ENCODE results near the gene SH3D19. TPM values are rescaled to one million over a fixed set of nuclear protein-coding genes. Genes with fewer than 3 reads are reported as not detected.

Gene SH3D19
- total and polyA plus RNA-seq, 4 donors = 22.1 to 69.2 (median 50.8) TPM

DNA sequence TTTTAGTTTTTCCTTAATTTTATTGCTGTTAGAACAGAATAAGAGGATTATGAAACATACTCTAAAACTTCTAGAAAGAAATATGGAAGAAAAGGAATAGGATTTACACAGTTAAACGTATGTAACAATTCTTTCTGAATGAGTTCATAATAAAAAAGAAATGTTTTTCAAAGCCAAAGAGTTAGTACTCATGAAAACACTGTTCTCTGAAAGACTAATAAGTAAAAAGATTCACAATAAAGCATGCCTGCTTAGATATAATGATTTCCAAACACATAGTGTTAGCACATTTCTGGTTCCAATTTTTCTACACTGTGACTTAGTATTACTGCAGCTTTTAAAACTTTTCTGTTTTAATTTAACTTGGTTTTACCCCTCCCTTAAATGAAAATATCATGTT is 98.2 kb downstream of the SH3D19 start:
- H3K4me3 ChIP-seq = no peak overlapping the region
- 72 to 78% methylated on average over 1 of the region's 1 CpG for WGBS, 2 donors
- H3K9ac ChIP-seq (ENCODE audit: insufficient read depth in 1 of 2, low read length in 2 of 2) = peak overlapping the region in 1 of 2 donors; percentile 97
- no peak for ATAC-seq (ENCODE audit: insufficient read depth, low FRiP score)
- no peak overlapping the region for H3K27ac ChIP-seq (ENCODE audit: low read depth in 1 of 2, low read length in 1 of 2)
- no peak for TF ChIP-seq CTCF (IDR thresholded peaks at IDR 0.05; ENCODE audit: control extremely low read depth, extremely low read depth)
- peaks cover 0 to 42% (median 7%) of the 10 kb centered on the region in 5 donors for H3K4me1 ChIP-seq (ENCODE audit: control insufficient read depth in 5 of 5, insufficient read depth in 5 of 5, low read length in 5 of 5)
- H3K9me3 ChIP-seq (ENCODE audit: control insufficient read depth in 4 of 4, insufficient read depth in 3 of 4, low read length in 3 of 4) = no peaks in the 10 kb centered on the region
- DNase-seq = no peak
- H3K36me3 ChIP-seq (ENCODE audit: control insufficient read depth in 4 of 4, insufficient read depth in 4 of 4, low read length in 4 of 4) = no peaks in the 10 kb centered on the region
- no peaks in the 10 kb centered on the region for H3K27me3 ChIP-seq (ENCODE audit: control insufficient read depth in 3 of 3, insufficient read depth in 3 of 3, low read length in 2 of 3)

DNA sequence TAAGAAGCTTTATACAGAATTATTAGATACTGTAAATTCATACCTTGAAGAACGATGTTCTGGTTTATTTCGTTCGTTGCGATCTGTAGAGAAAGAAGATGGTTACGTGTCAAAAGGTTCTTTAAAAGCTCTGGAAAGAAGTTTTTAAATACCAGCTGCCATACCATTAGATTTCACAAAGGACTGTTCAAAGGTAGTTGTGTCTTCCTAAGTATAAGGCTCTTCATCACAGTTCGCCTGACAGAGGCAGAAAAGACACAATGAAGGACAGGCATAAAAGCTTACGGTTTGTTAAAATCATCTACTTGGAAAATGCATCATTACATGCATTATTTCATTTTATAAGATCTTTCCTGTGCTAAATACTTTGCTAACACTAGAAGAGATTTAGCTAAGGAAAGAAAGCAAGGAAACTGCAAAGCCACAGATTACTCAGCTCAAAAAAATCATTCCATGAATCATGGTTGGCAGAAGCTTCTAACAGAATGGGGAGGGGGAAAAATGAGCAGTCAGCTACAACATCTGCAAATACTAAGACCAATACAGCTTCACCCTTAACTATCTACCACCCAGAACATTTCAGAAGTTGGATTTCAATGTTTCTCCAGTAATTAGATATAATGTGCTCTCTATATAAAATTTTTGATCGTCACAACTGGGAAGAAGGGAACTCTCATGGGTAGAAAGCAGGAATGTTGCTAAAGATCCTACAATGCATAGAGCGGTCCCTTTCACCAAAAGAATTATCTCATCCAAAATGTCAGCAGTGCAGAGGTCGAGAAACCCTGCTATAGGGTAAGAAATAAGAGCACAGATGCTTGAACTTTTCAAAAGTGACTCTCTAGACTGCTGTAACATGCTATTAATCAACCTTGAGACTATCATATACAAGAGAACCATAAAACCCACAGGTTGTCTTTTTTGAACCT is 99.1 kb downstream of the SH3D19 start:
- H3K27ac ChIP-seq (ENCODE audit: low read depth in 1 of 2, low read length in 1 of 2) = peak overlapping the region in 1 of 2 donors; percentile 33
- TF ChIP-seq CTCF (IDR thresholded peaks at IDR 0.05; ENCODE audit: control extremely low read depth, extremely low read depth) = no peak
- no peaks in the 10 kb centered on the region for H3K27me3 ChIP-seq (ENCODE audit: control insufficient read depth in 3 of 3, insufficient read depth in 3 of 3, low read length in 2 of 3)
- peaks cover 0 to 44% (median 7%) of the 10 kb centered on the region in 5 donors for H3K4me1 ChIP-seq (ENCODE audit: control insufficient read depth in 5 of 5, insufficient read depth in 5 of 5, low read length in 5 of 5)
- no peaks in the 10 kb centered on the region for H3K9me3 ChIP-seq (ENCODE audit: control insufficient read depth in 4 of 4, insufficient read depth in 3 of 4, low read length in 3 of 4)
- DNase-seq (peak in 2 of 3 donors; percentile 88 to 91), ATAC-seq (ENCODE audit: insufficient read depth, low FRiP score) (peak; percentile 51)
- no peaks in the 10 kb centered on the region for H3K36me3 ChIP-seq (ENCODE audit: control insufficient read depth in 4 of 4, insufficient read depth in 4 of 4, low read length in 4 of 4)
- H3K4me3 ChIP-seq = no peak overlapping the region
- H3K9ac ChIP-seq (ENCODE audit: insufficient read depth in 1 of 2, low read length in 2 of 2) = peak overlapping the region in 1 of 2 donors; percentile 97
- 57 to 70% methylated on average over 10 of the region's 10 CpGs for WGBS, 2 donors

GRCh38 chr4:151223465-151223864 is 101.9 kb downstream of the SH3D19 start:
- peak overlapping the region in 1 of 2 donors; percentile 47 for H3K27ac ChIP-seq (ENCODE audit: low read depth in 1 of 2, low read length in 1 of 2)
- H3K9ac ChIP-seq (ENCODE audit: insufficient read depth in 1 of 2, low read length in 2 of 2) = no peak overlapping the region
- ATAC-seq (ENCODE audit: insufficient read depth, low FRiP score) = no peak
- no peak for TF ChIP-seq CTCF (IDR thresholded peaks at IDR 0.05; ENCODE audit: control extremely low read depth, extremely low read depth)
- 54 to 71% methylated on average over 4 of the region's 4 CpGs for WGBS, 2 donors
- H3K4me3 ChIP-seq = no peak overlapping the region
- no peaks in the 10 kb centered on the region for H3K27me3 ChIP-seq (ENCODE audit: control insufficient read depth in 3 of 3, insufficient read depth in 3 of 3, low read length in 2 of 3)
- no peaks in the 10 kb centered on the region for H3K9me3 ChIP-seq (ENCODE audit: control insufficient read depth in 4 of 4, insufficient read depth in 3 of 4, low read length in 3 of 4)
- peaks cover 0 to 52% (median 5%) of the 10 kb centered on the region in 5 donors for H3K4me1 ChIP-seq (ENCODE audit: control insufficient read depth in 5 of 5, insufficient read depth in 5 of 5, low read length in 5 of 5)
- no peak for DNase-seq
- H3K36me3 ChIP-seq (ENCODE audit: control insufficient read depth in 4 of 4, insufficient read depth in 4 of 4, low read length in 4 of 4) = no peaks in the 10 kb centered on the region

Measured in lung (tissue), 12 donors.